ENCODE measurements around the gene TMEM135. TPM values are rescaled to one million over a fixed set of nuclear protein-coding genes. Genes with fewer than 3 reads are reported as not detected.

TMEM135 gene
- polyA plus RNA-seq, 1 of the 3 experiments (the other 2 are of a cell fraction), result 3.0 TPM

- ChIA-PET POLR2A (no interaction called here), CTCF (interaction anchor here (1.9 to 2.7 kb wide), 2 partner anchors 15 to 53 kb away, joined by 8 to 9 read pairs; no protein-coding TSS in a partner anchor)
- Histone ChIP-seq H3K9ac (no peak overlapping the region), H2AFZ (ENCODE audit: low read depth) (no peak overlapping the region), H3F3A (replicated peaks; ENCODE audit: insufficient read depth) (no peaks in the 10 kb centered on the region), H3K9me2 (no peaks in the 10 kb centered on the region), H3K79me2 (ENCODE audit: insufficient read depth) (no peaks in the 10 kb centered on the region), H3K27ac (ENCODE audit: low read depth in 2 of 2, low read length in 1 of 2) (no peak overlapping the region), H3K9me3 (no peaks in the 10 kb centered on the region), H4K20me1 (ENCODE audit: insufficient read depth) (no peaks in the 10 kb centered on the region), H3K4me1 (ENCODE audit: control insufficient read depth in 1 of 2, insufficient read depth in 2 of 2, low read depth in 1 of 2, low read length in 1 of 2) (no peaks in the 10 kb centered on the region; a peak in 1 of 4 replicates), H3K27me3 (ENCODE audit: insufficient read depth) (no peaks in the 10 kb centered on the region; the same call in 1 of the 2 replicates), H3K36me3 (replicated peaks in 1 of 2; ENCODE audit: control insufficient read depth in 1 of 2, insufficient read depth in 2 of 2, low read length in 1 of 2) (no peaks in the 10 kb centered on the region), H3K4me2 (no peak overlapping the region), H3K4me3 (ENCODE audit: low read depth in 2 of 2, low read length in 1 of 2) (no peak overlapping the region)
- DNase-seq, result no peak
- TF ChIP-seq TEAD4 (IDR thresholded peaks at IDR 0.05; ENCODE audit: borderline replicate concordance, insufficient read depth), result no peak
- WGBS (ENCODE audit: low lambda C conversion rate), result 0% methylated on average over 1 of the region's 1 CpG
Observed at GRCh38 chr11:87368151-87368550, 330.4 kb downstream of the TMEM135 start.

GRCh38 chr11:87368858-87369480 lies 331.2 kb downstream of the TMEM135 start:
- Histone ChIP-seq H2AFZ (ENCODE audit: low read depth) (no peak overlapping the region), H3K4me2 (no peak overlapping the region), H3K4me1 (ENCODE audit: control insufficient read depth in 1 of 2, insufficient read depth in 2 of 2, low read depth in 1 of 2, low read length in 1 of 2) (no peaks in the 10 kb centered on the region; a peak in 1 of 4 replicates), H3K9ac (no peak overlapping the region), H3K9me2 (no peaks in the 10 kb centered on the region), H3K27ac (ENCODE audit: low read depth in 2 of 2, low read length in 1 of 2) (no peak overlapping the region), H3F3A (replicated peaks; ENCODE audit: insufficient read depth) (no peaks in the 10 kb centered on the region), H3K9me3 (no peaks in the 10 kb centered on the region), H3K79me2 (ENCODE audit: insufficient read depth) (no peaks in the 10 kb centered on the region), H4K20me1 (ENCODE audit: insufficient read depth) (no peaks in the 10 kb centered on the region), H3K27me3 (ENCODE audit: insufficient read depth) (no peaks in the 10 kb centered on the region; the same call in 1 of the 2 replicates), H3K4me3 (ENCODE audit: low read depth in 2 of 2, low read length in 1 of 2) (no peak overlapping the region), H3K36me3 (replicated peaks in 1 of 2; ENCODE audit: control insufficient read depth in 1 of 2, insufficient read depth in 2 of 2, low read length in 1 of 2) (no peaks in the 10 kb centered on the region)
- ChIA-PET CTCF (interaction anchor here (1.4 to 2.7 kb wide), 3 partner anchors 16 to 52 kb away, joined by 4 to 9 read pairs (median 8); no protein-coding TSS in a partner anchor), POLR2A (no interaction called here)
- DNase-seq, result no peak
- no peak for TF ChIP-seq IRF3 (IDR thresholded peaks at IDR 0.05; ENCODE audit: low read depth, low read length)
- TF ChIP-seq TCF12 (IDR thresholded peaks at IDR 0.05), result no peak
- TF ChIP-seq CTCF (IDR thresholded peaks at IDR 0.05), result no peak
- TF ChIP-seq MXI1 (IDR thresholded peaks at IDR 0.05; ENCODE audit: low read depth, low read length), result no peak
- no peak for TF ChIP-seq FOXM1 (IDR thresholded peaks at IDR 0.05; ENCODE audit: low read depth)
- TF ChIP-seq CHD2 (IDR thresholded peaks at IDR 0.05; ENCODE audit: low read length, partially characterized antibody), result no peak
- no peak for TF ChIP-seq NFIC (IDR thresholded peaks at IDR 0.05; ENCODE audit: borderline replicate concordance)
- TF ChIP-seq GATA2 (CRISPR knock-in tag; IDR thresholded peaks at IDR 0.05), result no peak
- TF ChIP-seq SMC3 (IDR thresholded peaks at IDR 0.05; ENCODE audit: low read depth, low read length), result no peak
- no peak for TF ChIP-seq FOXJ3 (CRISPR knock-in tag; IDR thresholded peaks at IDR 0.05)
- no peak for TF ChIP-seq RFX5 (IDR thresholded peaks at IDR 0.05; ENCODE audit: low read length)
- TF ChIP-seq RAD21 (IDR thresholded peaks at IDR 0.05; ENCODE audit: low read length), result no peak
- no peak for TF ChIP-seq TEAD4 (IDR thresholded peaks at IDR 0.05; ENCODE audit: borderline replicate concordance, insufficient read depth)
- TF ChIP-seq TAF1 (IDR thresholded peaks at IDR 0.05; ENCODE audit: borderline replicate concordance, low read depth, low read length), result no peak
- TF ChIP-seq MEF2A (IDR thresholded peaks at IDR 0.05; ENCODE audit: borderline replicate concordance, low read depth), result no peak
- no peak for TF ChIP-seq USF1 (IDR thresholded peaks at IDR 0.05; ENCODE audit: borderline replicate concordance, low read depth)
- TF ChIP-seq MAX (IDR thresholded peaks at IDR 0.05; ENCODE audit: low read depth), result no peak
- no peak for TF ChIP-seq JUND (IDR thresholded peaks at IDR 0.05)
- TF ChIP-seq REST (IDR thresholded peaks at IDR 0.05; ENCODE audit: low read depth, low read length), result no peak
- no peak for TF ChIP-seq FOSL2 (IDR thresholded peaks at IDR 0.05; ENCODE audit: borderline replicate concordance, low read depth)
- WGBS (ENCODE audit: low lambda C conversion rate), result 9% methylated on average over 5 of the region's 5 CpGs

All from SK-N-SH (cell line).